Measurements from ENCODE around the gene NT5C. TPM values are rescaled to one million over a fixed set of nuclear protein-coding genes. Genes with fewer than 3 reads are reported as not detected.

NT5C gene
- total RNA-seq, 1 donor, result 48.1 TPM

- TF ChIP-seq, protein P1, sequence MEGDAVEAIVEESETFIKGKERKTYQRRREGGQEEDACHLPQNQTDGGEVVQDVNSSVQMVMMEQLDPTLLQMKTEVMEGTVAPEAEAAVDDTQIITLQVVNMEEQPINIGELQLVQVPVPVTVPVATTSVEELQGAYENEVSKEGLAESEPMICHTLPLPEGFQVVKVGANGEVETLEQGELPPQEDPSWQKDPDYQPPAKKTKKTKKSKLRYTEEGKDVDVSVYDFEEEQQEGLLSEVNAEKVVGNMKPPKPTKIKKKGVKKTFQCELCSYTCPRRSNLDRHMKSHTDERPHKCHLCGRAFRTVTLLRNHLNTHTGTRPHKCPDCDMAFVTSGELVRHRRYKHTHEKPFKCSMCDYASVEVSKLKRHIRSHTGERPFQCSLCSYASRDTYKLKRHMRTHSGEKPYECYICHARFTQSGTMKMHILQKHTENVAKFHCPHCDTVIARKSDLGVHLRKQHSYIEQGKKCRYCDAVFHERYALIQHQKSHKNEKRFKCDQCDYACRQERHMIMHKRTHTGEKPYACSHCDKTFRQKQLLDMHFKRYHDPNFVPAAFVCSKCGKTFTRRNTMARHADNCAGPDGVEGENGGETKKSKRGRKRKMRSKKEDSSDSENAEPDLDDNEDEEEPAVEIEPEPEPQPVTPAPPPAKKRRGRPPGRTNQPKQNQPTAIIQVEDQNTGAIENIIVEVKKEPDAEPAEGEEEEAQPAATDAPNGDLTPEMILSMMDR (IDR thresholded peaks at IDR 0.05; ENCODE audit: extremely low read depth, low read depth, low read length), result peak; percentile 65
- peaks cover 3% of the 10 kb centered on the region for H3K4me1 ChIP-seq (ENCODE audit: insufficient read depth, low read length)
- no peak overlapping the region for H3K27ac ChIP-seq (ENCODE audit: low read depth, low read length)
- no peaks in the 10 kb centered on the region for H3K27me3 ChIP-seq (ENCODE audit: insufficient read depth, low read length)
- no peaks in the 10 kb centered on the region for H4K20me1 ChIP-seq (ENCODE audit: insufficient read depth, low read length)
- no peak overlapping the region for H3K4me2 ChIP-seq (ENCODE audit: insufficient read depth, low read length)
- no peaks in the 10 kb centered on the region for H3K9me3 ChIP-seq (ENCODE audit: low read depth, low read length)
- no peak overlapping the region for H2AFZ ChIP-seq (ENCODE audit: low read length)
- DNase-seq (ENCODE audit: insufficient read length, low spot score, missing footprints), result peak; percentile 91
- H3K79me2 ChIP-seq (ENCODE audit: insufficient read depth, low read length), result peaks cover 2% of the 10 kb centered on the region
- peaks cover 7% of the 10 kb centered on the region for H3K36me3 ChIP-seq (ENCODE audit: insufficient read depth, low read length)
- H3K4me3 ChIP-seq (ENCODE audit: insufficient read depth, low read length), result no peak overlapping the region
These were observed 26.1 kb downstream of the NT5C start for GRCh38 chr17:75105126-75106080.

DNA sequence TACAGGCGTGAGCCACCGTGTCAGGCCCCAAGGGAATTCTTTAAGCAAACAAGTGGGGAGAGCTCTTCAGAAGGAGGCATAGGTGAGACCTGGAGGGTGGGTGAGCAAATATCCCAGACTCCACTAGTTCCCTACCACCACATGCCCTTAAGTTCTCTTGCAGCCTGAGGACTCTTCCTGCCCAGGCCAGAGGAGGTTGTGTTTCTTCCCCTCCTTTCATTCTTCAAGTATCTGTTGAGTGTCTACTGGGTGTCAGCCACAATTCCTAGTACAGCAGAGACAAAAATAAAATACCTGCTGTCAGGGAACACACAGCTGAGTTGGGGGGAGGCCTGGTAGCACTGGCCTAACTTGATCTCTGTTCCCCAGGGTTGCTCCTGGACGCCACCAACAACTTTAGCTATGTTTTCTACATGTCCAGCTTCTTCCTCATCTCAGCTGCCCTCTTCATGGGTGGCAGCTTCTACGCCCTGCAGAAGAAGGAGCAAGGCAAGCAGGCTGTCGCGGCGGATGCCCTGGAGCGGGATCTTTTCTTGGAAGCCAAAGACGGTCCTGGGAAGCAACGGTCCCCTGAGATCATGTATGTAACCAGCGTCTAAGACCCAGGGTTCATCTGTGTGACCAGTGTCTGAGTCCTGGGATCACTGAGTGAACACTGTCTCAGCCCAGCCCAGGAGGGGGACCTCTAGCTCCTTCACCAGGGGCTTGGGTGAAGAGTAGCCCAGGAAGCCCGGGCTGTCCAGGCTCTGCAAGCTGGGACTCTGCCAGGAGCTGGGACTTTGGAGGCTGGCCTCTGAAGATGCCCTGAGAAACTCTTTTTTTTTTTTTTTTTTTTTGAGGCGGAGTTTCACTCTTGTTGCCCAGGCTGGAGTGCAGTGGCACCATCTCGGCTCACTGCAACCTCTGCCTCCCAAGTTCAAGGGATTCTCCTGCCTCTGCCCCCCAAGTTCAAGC is 27.7 kb downstream of the NT5C start:
- TF ChIP-seq, protein P1 (IDR thresholded peaks at IDR 0.05; ENCODE audit: extremely low read depth, low read depth, low read length), result no peak

DNA sequence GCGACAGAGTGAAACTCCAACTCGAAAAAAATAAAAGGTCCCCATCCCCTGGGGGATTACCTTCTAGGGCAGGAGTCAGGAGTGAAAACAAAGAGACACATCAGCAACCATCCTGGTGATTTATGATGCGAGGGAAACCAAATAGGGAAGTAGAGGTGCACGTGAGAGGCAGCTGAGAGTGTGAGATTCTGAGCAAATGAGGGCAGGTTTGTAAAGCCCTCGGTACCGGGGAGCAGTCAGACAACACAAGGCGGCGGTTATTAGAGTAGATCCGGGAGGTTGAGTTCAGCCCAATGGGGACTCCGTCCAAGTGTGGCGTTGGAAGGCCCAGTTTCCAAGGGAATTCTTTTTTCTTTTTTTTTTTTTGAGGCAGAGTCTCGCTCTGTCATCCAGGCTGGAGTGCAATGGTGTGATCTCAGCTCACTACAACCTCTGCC is 29.1 kb downstream of the NT5C start:
- Histone ChIP-seq H3K4me3 (ENCODE audit: insufficient read depth, low read length) (no peak overlapping the region), H4K20me1 (ENCODE audit: insufficient read depth, low read length) (no peaks in the 10 kb centered on the region)
- TF ChIP-seq, protein P1 (IDR thresholded peaks at IDR 0.05; ENCODE audit: extremely low read depth, low read depth, low read length), result no peak

More for the DNA sequence above, 27.7 kb downstream of the NT5C start:
- H4K20me1 ChIP-seq (ENCODE audit: insufficient read depth, low read length), result no peaks in the 10 kb centered on the region
- H3K79me2 ChIP-seq (ENCODE audit: insufficient read depth, low read length), result no peaks in the 10 kb centered on the region
- no peak overlapping the region for H3K4me2 ChIP-seq (ENCODE audit: insufficient read depth, low read length)
- no peak overlapping the region for H3K27ac ChIP-seq (ENCODE audit: low read depth, low read length)
- no peak overlapping the region for H2AFZ ChIP-seq (ENCODE audit: low read length)
- H3K4me3 ChIP-seq (ENCODE audit: insufficient read depth, low read length), result no peak overlapping the region
- DNase-seq (ENCODE audit: insufficient read length, low spot score, missing footprints), result peak; percentile 52
- no peaks in the 10 kb centered on the region for H3K9me3 ChIP-seq (ENCODE audit: low read depth, low read length)
- no peaks in the 10 kb centered on the region for H3K4me1 ChIP-seq (ENCODE audit: insufficient read depth, low read length)
- H3K27me3 ChIP-seq (ENCODE audit: insufficient read depth, low read length), result no peaks in the 10 kb centered on the region
- peaks cover 11% of the 10 kb centered on the region for H3K36me3 ChIP-seq (ENCODE audit: insufficient read depth, low read length)

More for the DNA sequence above, 29.1 kb downstream of the NT5C start:
- Histone ChIP-seq H3K27me3 (ENCODE audit: insufficient read depth, low read length) (no peaks in the 10 kb centered on the region), H3K4me1 (ENCODE audit: insufficient read depth, low read length) (no peaks in the 10 kb centered on the region), H3K36me3 (ENCODE audit: insufficient read depth, low read length) (peaks cover 23% of the 10 kb centered on the region), H3K79me2 (ENCODE audit: insufficient read depth, low read length) (no peaks in the 10 kb centered on the region), H3K27ac (ENCODE audit: low read depth, low read length) (no peak overlapping the region), H2AFZ (ENCODE audit: low read length) (no peak overlapping the region), H3K9me3 (ENCODE audit: low read depth, low read length) (no peaks in the 10 kb centered on the region), H3K4me2 (ENCODE audit: insufficient read depth, low read length) (no peak overlapping the region)
- DNase-seq (ENCODE audit: insufficient read length, low spot score, missing footprints), result no peak
